Neural cell (in vitro differentiated cells): ENCODE results near the gene SSC5D. TPM values are rescaled to one million over a fixed set of nuclear protein-coding genes. Genes with fewer than 3 reads are reported as not detected.

ENCODE experiments used
- H2AFZ ChIP-seq: fragments of 200-600, 300-800 bp; sonication (generic), shearing (Covaris generic); 2 replicates; pipeline ENCODE4 v1.6.0; 2014; ENCODE audit warnings: low read depth, mild to moderate bottlenecking, antibody characterized with exemption, low read length, moderate library complexity
- H3F3A ChIP-seq: fragments of 200-600 bp; shearing (Covaris generic); 2 replicates; pipeline ENCODE4 v1.6.1; 2016; ENCODE audit warnings: mild to moderate bottlenecking, moderate library complexity, mixed read lengths, antibody characterized with exemption, low read length; ENCODE audit not compliant: insufficient read depth, poor library complexity, severe bottlenecking
- H3K27ac ChIP-seq: fragments of 200-600, 300-800 bp; sonication (generic), shearing (Covaris generic); 2 replicates; pipeline ENCODE4 v1.5.1; 2014; ENCODE audit warnings: mild to moderate bottlenecking, low read length, moderate library complexity
- H3K27me3 ChIP-seq: fragments of 300-800, 200-600 bp; sonication (generic), shearing (Covaris generic); 2 replicates; pipeline ENCODE4 v1.6.0; 2014; ENCODE audit warnings: mild to moderate bottlenecking, low read depth, low read length, moderate library complexity; ENCODE audit not compliant: insufficient read depth
- H3K36me3 ChIP-seq: fragments of 300-800, 200-600 bp; sonication (generic), shearing (Covaris generic); 2 replicates; pipeline ENCODE4 v1.5.1; 2014; ENCODE audit warnings: mild to moderate bottlenecking, antibody characterized with exemption, low read length, moderate library complexity; ENCODE audit not compliant: insufficient read depth
- H3K4me2 ChIP-seq: fragments of 300-800, 200-600 bp; sonication (generic), shearing (Covaris generic); 2 replicates; pipeline ENCODE4 v1.6.0; 2014; ENCODE audit warnings: mild to moderate bottlenecking, low read length
- H3K4me3 ChIP-seq: fragments of 300-800, 200-600 bp; sonication (generic), shearing (Covaris generic); 2 replicates; pipeline ENCODE4 v1.5.1; 2014; ENCODE audit warnings: mild to moderate bottlenecking, low read length, moderate library complexity
- H3K79me2 ChIP-seq: fragments of 200-600 bp; shearing (Covaris generic); replicated peaks from 2 replicates; pipeline ENCODE4 v1.6.0; 2014; ENCODE audit warnings: mild to moderate bottlenecking, low read length, moderate library complexity; ENCODE audit not compliant: insufficient read depth
- H3K9ac ChIP-seq: fragments of 300-800, 200-600 bp; sonication (generic), shearing (Covaris generic); 2 replicates; pipeline ENCODE4 v1.6.1; 2016; ENCODE audit warnings: mild to moderate bottlenecking, low read length, mixed read lengths
- H3K9me2 ChIP-seq: fragments of 200-600 bp; shearing (Covaris generic); 2 replicates; pipeline ENCODE4 v1.6.1; 2016; ENCODE audit warnings: mild to moderate bottlenecking, low read length, mixed read lengths; ENCODE audit not compliant: insufficient read depth
- H3K9me3 ChIP-seq: fragments of 200-600, 300-800 bp; sonication (generic), shearing (Covaris generic); 2 replicates; pipeline ENCODE4 v1.6.1; 2016; ENCODE audit warnings: mild to moderate bottlenecking, mixed run types, low read length, moderate library complexity, mixed read lengths
- H4K20me1 ChIP-seq: fragments of 200-600 bp; shearing (Covaris generic); 2 replicates; pipeline ENCODE4 v1.6.1; 2016; ENCODE audit warnings: mild to moderate bottlenecking, mixed run types; ENCODE audit not compliant: insufficient read depth
- EP300 ChIP-seq: fragments of 450-650 bp; conservative IDR thresholded peaks from 2 replicates; pipeline ENCODE4 v1.6.1; 2014; ENCODE audit warnings: antibody characterized with exemption, mild to moderate bottlenecking, moderate library complexity; ENCODE audit not compliant: poor library complexity, severe bottlenecking
- EZH2 ChIP-seq: fragments of 200-600, 300-800 bp; shearing (Covaris generic), sonication (generic); IDR thresholded peaks from 2 replicates; pipeline ENCODE4 v1.6.1; 2014; ENCODE audit warnings: antibody characterized with exemption, low read length, borderline replicate concordance, mild to moderate bottlenecking; ENCODE audit not compliant: insufficient read depth, poor library complexity, severe bottlenecking
- MXI1 ChIP-seq: fragments of 450-650 bp; conservative IDR thresholded peaks from 2 replicates; pipeline ENCODE4 v1.6.1; 2014; ENCODE audit warnings: antibody characterized with exemption, mild to moderate bottlenecking; ENCODE audit not compliant: poor library complexity, severe bottlenecking
- POLR2AphosphoS5 ChIP-seq: IDR thresholded peaks from 2 replicates; pipeline ENCODE4 v1.6.1; 2012
- RAD21 ChIP-seq: fragments of 450-650 bp; conservative IDR thresholded peaks from 2 replicates; pipeline ENCODE4 v1.6.1; 2014; ENCODE audit warnings: antibody characterized with exemption, mild to moderate bottlenecking, moderate library complexity
- SMC3 ChIP-seq: fragments of 450-650 bp; conservative IDR thresholded peaks from 2 replicates; pipeline ENCODE4 v1.6.1; 2014; ENCODE audit warnings: antibody characterized with exemption, mild to moderate bottlenecking, moderate library complexity; ENCODE audit not compliant: poor library complexity
- TAF1 ChIP-seq: IDR thresholded peaks from 2 replicates; pipeline ENCODE4 v1.6.1; 2012; ENCODE audit warnings: low read depth
- polyA plus RNA-seq: library from polyadenylated mRNA; depleted of rRNA; stranded (reverse); fragments of >200 nt; gene quantifications from 2 replicates; pipeline ENCODE4 v1.2.3, GENCODE V29; 2014
- TF ChIP-seq, protein P1 (sequence below): IDR thresholded peaks from 2 replicates; pipeline ENCODE4 v1.6.1; 2012; ENCODE audit warnings: borderline replicate concordance
- TF ChIP-seq, protein P2 (sequence below): fragments of 450-650 bp; IDR thresholded peaks from 2 replicates; pipeline ENCODE4 v1.5.1; 2014; ENCODE audit warnings: antibody characterized with exemption, mild to moderate bottlenecking, moderate library complexity; ENCODE audit not compliant: poor library complexity, severe bottlenecking

Gene SSC5D
- polyA plus RNA-seq, 1 donor from 2014 or later: 0.45 TPM

DNA sequence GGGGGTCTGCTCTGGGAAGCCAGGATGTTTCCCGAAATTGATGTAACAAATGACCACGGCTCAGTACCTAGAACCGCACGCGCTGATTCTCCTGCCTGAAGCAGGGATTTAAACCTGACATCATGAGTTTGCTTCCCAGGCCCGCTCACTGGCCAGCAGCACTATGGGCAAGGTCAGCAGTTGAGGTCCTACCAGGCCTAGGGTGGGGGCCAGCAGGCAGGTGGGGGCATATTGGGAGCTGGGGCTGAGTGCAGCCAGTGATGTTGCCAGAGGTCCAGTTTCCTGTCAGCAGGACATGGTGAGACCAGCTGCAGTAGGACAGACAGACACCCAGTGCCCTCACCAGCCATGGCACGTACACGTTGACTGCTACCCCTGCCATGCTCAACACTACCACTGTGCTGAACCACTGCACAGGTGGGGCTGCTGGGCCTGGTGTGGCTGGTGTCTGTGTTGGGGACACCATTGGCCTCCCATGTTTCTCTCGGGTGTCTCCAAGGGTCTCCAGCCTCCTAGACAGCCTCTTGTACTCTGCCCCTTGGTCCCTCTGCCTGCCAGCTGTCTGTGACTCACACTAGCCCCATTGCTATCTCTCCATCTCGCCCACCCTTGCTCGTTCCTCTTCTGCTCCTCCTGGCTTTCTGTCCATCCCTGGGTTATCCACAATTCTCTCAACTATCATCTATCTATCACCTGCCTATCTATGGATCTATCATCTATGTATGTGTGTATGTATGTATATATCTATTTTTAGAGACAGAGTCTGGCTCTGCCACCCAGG is 22.6 kb upstream of the SSC5D start:
- Histone ChIP-seq H3K4me3 (no peak overlapping the region), H3K9ac (no peak overlapping the region), H3K79me2 (no peaks in the 10 kb centered on the region), H3K27me3 (no peaks in the 10 kb centered on the region), H3K27ac (no peak overlapping the region), H4K20me1 (no peaks in the 10 kb centered on the region), H2AFZ (no peak overlapping the region), H3K4me2 (no peak overlapping the region), H3F3A (no peaks in the 10 kb centered on the region), H3K9me3 (no peaks in the 10 kb centered on the region), H3K9me2 (no peaks in the 10 kb centered on the region), H3K36me3 (no peaks in the 10 kb centered on the region)
- TF ChIP-seq EZH2 (no peak), TAF1 (no peak), EP300 (no peak), MXI1 (no peak), POLR2AphosphoS5 (no peak), RAD21 (no peak), SMC3 (no peak)
- TF ChIP-seq, protein P1, sequence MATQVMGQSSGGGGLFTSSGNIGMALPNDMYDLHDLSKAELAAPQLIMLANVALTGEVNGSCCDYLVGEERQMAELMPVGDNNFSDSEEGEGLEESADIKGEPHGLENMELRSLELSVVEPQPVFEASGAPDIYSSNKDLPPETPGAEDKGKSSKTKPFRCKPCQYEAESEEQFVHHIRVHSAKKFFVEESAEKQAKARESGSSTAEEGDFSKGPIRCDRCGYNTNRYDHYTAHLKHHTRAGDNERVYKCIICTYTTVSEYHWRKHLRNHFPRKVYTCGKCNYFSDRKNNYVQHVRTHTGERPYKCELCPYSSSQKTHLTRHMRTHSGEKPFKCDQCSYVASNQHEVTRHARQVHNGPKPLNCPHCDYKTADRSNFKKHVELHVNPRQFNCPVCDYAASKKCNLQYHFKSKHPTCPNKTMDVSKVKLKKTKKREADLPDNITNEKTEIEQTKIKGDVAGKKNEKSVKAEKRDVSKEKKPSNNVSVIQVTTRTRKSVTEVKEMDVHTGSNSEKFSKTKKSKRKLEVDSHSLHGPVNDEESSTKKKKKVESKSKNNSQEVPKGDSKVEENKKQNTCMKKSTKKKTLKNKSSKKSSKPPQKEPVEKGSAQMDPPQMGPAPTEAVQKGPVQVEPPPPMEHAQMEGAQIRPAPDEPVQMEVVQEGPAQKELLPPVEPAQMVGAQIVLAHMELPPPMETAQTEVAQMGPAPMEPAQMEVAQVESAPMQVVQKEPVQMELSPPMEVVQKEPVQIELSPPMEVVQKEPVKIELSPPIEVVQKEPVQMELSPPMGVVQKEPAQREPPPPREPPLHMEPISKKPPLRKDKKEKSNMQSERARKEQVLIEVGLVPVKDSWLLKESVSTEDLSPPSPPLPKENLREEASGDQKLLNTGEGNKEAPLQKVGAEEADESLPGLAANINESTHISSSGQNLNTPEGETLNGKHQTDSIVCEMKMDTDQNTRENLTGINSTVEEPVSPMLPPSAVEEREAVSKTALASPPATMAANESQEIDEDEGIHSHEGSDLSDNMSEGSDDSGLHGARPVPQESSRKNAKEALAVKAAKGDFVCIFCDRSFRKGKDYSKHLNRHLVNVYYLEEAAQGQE: no peak
- TF ChIP-seq, protein P2, sequence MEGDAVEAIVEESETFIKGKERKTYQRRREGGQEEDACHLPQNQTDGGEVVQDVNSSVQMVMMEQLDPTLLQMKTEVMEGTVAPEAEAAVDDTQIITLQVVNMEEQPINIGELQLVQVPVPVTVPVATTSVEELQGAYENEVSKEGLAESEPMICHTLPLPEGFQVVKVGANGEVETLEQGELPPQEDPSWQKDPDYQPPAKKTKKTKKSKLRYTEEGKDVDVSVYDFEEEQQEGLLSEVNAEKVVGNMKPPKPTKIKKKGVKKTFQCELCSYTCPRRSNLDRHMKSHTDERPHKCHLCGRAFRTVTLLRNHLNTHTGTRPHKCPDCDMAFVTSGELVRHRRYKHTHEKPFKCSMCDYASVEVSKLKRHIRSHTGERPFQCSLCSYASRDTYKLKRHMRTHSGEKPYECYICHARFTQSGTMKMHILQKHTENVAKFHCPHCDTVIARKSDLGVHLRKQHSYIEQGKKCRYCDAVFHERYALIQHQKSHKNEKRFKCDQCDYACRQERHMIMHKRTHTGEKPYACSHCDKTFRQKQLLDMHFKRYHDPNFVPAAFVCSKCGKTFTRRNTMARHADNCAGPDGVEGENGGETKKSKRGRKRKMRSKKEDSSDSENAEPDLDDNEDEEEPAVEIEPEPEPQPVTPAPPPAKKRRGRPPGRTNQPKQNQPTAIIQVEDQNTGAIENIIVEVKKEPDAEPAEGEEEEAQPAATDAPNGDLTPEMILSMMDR: no peak

DNA sequence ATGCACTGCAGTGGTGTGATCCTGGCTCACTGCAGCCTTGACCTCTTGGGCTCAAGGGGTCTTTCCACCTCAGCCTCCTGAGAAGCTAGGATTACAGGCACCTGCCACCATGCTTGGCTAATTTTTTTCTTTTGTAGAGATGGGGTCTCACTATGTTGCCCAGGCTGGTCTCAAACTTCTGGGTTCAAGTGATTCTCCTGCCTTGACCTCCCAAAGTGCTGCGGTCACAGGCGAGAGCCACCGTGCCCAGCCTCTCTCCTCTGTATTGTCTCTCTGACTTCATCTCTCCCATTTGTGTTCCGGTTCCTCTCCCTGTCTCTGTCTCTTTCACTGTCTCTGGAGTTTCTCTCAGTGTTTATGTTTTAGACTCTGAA is 22.0 kb upstream of the SSC5D start:
- Histone ChIP-seq H3K9ac (no peak overlapping the region), H3K79me2 (no peaks in the 10 kb centered on the region), H3K4me3 (no peak overlapping the region), H4K20me1 (no peaks in the 10 kb centered on the region), H3K4me2 (no peak overlapping the region), H3F3A (no peaks in the 10 kb centered on the region), H3K36me3 (no peaks in the 10 kb centered on the region), H2AFZ (no peak overlapping the region), H3K27ac (no peak overlapping the region), H3K27me3 (no peaks in the 10 kb centered on the region), H3K9me3 (no peaks in the 10 kb centered on the region), H3K9me2 (no peaks in the 10 kb centered on the region)
- TF ChIP-seq SMC3: no peak
- no peak for TF ChIP-seq RAD21
- TF ChIP-seq EZH2: no peak
- no peak for TF ChIP-seq TAF1
